LHCN-M2 (cell line): Measurements from ENCODE around the gene C1QB. TPM values are rescaled to one million over a fixed set of nuclear protein-coding genes. Genes with fewer than 3 reads are reported as not detected.
A peak's percentile ranks its signal among the peaks of the same experiment; 100 is the strongest.

Experiments
- DNase-seq: peaks from one replicate; pipeline ENCODE4 v3.0.0-alpha.2; 2012; ENCODE audit warnings: low read depth
- polyA plus RNA-seq: library from polyadenylated mRNA; unstranded; fragments of >200 nt; gene quantifications from one replicate; pipeline ENCODE4 v1.2.1, GENCODE V29; 2012; ENCODE audit warnings: missing spikeins
- total RNA-seq: library from RNA; depleted of rRNA; stranded (reverse); fragments of >200 nt; gene quantifications from 2 replicates; pipeline ENCODE4 v1.2.3, GENCODE V29; 2014; rRNA removed

Gene C1QB
- not detected in 2 replicates for total RNA-seq
- polyA plus RNA-seq, result not detected

- DNase-seq, result no peak
Observed at GRCh38 chr1:22652881-22653316, at the start of gene C1QB. C1QB (plus strand) TSS chr1:22653236; CDS start chr1:22659463, 6,227 bp downstream.

GRCh38 chr1:22606161-22606560 is 46.9 kb upstream of the C1QB start:
- no peak for DNase-seq

GRCh38 chr1:22607154-22607553 is 45.9 kb upstream of the C1QB start:
- DNase-seq, result no peak

GRCh38 chr1:22608361-22608760 is 44.7 kb upstream of the C1QB start:
- DNase-seq, result no peak

- DNase-seq, result no peak
Observed at GRCh38 chr1:22609291-22609690, 43.7 kb upstream of the C1QB start.

GRCh38 chr1:22611530-22611947 is 41.5 kb upstream of the C1QB start:
- DNase-seq, result peak; percentile 44

- no peak for DNase-seq
Observed at GRCh38 chr1:22612671-22613571, 40.1 kb upstream of the C1QB start.

- DNase-seq, result no peak
Observed at GRCh38 chr1:22613572-22613918, 39.5 kb upstream of the C1QB start.

- DNase-seq, result no peak
Observed at GRCh38 chr1:22613951-22614350, 39.1 kb upstream of the C1QB start.

GRCh38 chr1:22615886-22616285 is 37.1 kb upstream of the C1QB start:
- no peak for DNase-seq

GRCh38 chr1:22616571-22616970 is 36.5 kb upstream of the C1QB start:
- no peak for DNase-seq

- no peak for DNase-seq
Observed at GRCh38 chr1:22618056-22618455, 35.0 kb upstream of the C1QB start.

GRCh38 chr1:22619252-22619651 is 33.8 kb upstream of the C1QB start:
- DNase-seq, result no peak

- DNase-seq, result no peak
Observed at GRCh38 chr1:22619798-22620197, 33.2 kb upstream of the C1QB start.

GRCh38 chr1:22621761-22622160 is 31.3 kb upstream of the C1QB start:
- DNase-seq, result no peak

GRCh38 chr1:22625262-22625925 is 27.6 kb upstream of the C1QB start:
- DNase-seq, result no peak

- DNase-seq, result no peak
Observed at GRCh38 chr1:22626237-22627157, 26.5 kb upstream of the C1QB start.

GRCh38 chr1:22627331-22627730 is 25.7 kb upstream of the C1QB start:
- DNase-seq, result no peak

GRCh38 chr1:22628698-22629444 is 24.2 kb upstream of the C1QB start:
- no peak for DNase-seq

- DNase-seq, result no peak
Observed at GRCh38 chr1:22629886-22630285, 23.1 kb upstream of the C1QB start.
